GM19351 (cell line): ENCODE measurements around the gene PLAC8L1.
A peak's percentile ranks its signal among the peaks of the same experiment; 100 is the strongest.

Experiments
- ATAC-seq: cut with Tn5 transposase; IDR thresholded peaks from one replicate; pipeline ENCODE4 v1.9.1; 2021; ENCODE audit warnings: mild to moderate bottlenecking, moderate library complexity; ENCODE audit not compliant: unreplicated experiment

The PLAC8L1 gene

GRCh38 chr5:146081556-146081955 is 23.8 kb downstream of the PLAC8L1 start:
- ATAC-seq: no peak

GRCh38 chr5:146079695-146080373 is 25.5 kb downstream of the PLAC8L1 start:
- ATAC-seq: peak; percentile 45

- ATAC-seq: no peak
Measured at GRCh38 chr5:146078566-146078965, 26.8 kb downstream of the PLAC8L1 start.

- ATAC-seq: no peak
Measured at GRCh38 chr5:146076455-146076854, 28.9 kb downstream of the PLAC8L1 start.

- no peak for ATAC-seq
Measured at GRCh38 chr5:146076028-146076427, 29.3 kb downstream of the PLAC8L1 start.

GRCh38 chr5:146073239-146073900 is 32.0 kb downstream of the PLAC8L1 start:
- ATAC-seq: no peak

- no peak for ATAC-seq
Measured at GRCh38 chr5:146072595-146072994, 32.8 kb downstream of the PLAC8L1 start.

- ATAC-seq: no peak
Measured at GRCh38 chr5:146071171-146071570, 34.2 kb downstream of the PLAC8L1 start.

GRCh38 chr5:146070746-146071145 is 34.6 kb downstream of the PLAC8L1 start:
- ATAC-seq: no peak

- ATAC-seq: peak; percentile 69
Measured at GRCh38 chr5:146069780-146070099, 35.6 kb downstream of the PLAC8L1 start.

GRCh38 chr5:146068977-146069779 is 36.2 kb downstream of the PLAC8L1 start:
- peak; percentile 58 for ATAC-seq

GRCh38 chr5:146068206-146068605 is 37.2 kb downstream of the PLAC8L1 start:
- no peak for ATAC-seq

- no peak for ATAC-seq
Measured at GRCh38 chr5:146066968-146067367, 38.4 kb downstream of the PLAC8L1 start.

- no peak for ATAC-seq
Measured at GRCh38 chr5:146060221-146060585, 45.2 kb downstream of the PLAC8L1 start.

GRCh38 chr5:146059460-146060220 is 45.7 kb downstream of the PLAC8L1 start:
- ATAC-seq: no peak

GRCh38 chr5:146055432-146055831 is 49.9 kb downstream of the PLAC8L1 start:
- ATAC-seq: no peak

GRCh38 chr5:146052780-146053179 is 52.6 kb downstream of the PLAC8L1 start:
- ATAC-seq: no peak

GRCh38 chr5:146051678-146052077 is 53.7 kb downstream of the PLAC8L1 start:
- no peak for ATAC-seq

GRCh38 chr5:146050086-146050485 is 55.3 kb downstream of the PLAC8L1 start:
- no peak for ATAC-seq

- no peak for ATAC-seq
Measured at GRCh38 chr5:146049704-146050026, 55.7 kb downstream of the PLAC8L1 start.

GRCh38 chr5:146048994-146049703 is 56.2 kb downstream of the PLAC8L1 start:
- ATAC-seq: no peak
